Posterior cingulate gyrus (tissue), 11 donors: ENCODE data around the gene ABHD11.

ENCODE experiments used
- DNase-seq, 10 donors: peaks; one replicate each; pipeline versions ENCODE4 v3.0.0 to v3.0.0-alpha.2; 2020 to 2021; ENCODE audit warnings: mixed read lengths in 3 of 10
- intact Hi-C: fragments of 100-400 bp; cut with DNase I; formaldehyde crosslinking; loops from one replicate; pipeline ENCODE4 v1.15.1; 2023

ABHD11 gene

GRCh38 chr7:73703757-73704639, 34.6 kb downstream of the ABHD11 start:
- intact Hi-C loops: no loop called here
- peak in 4 of 10 donors; percentile 50 to 90 (median 64) for DNase-seq

DNA sequence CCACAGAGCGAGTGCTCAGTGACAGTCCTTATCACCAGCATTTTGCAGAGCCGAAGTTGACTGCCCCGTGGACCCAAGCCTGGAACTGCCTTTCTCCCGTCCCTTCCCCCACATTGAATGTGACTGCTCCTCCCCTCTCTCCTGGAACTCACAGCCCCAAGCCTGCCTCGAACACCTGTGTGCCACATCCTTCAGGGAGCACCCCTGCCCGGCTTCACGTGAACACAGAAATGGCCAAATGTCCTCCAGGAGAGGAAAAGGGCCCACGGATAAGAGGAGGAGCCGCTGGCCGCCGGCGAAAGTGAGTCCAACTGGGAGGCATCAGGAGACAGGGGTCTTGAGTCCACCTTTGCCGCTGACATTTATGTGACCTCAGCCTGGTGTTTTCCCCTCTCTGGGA, 35.4 kb downstream of the ABHD11 start:
- intact Hi-C loops: no loop called here
- no peak for DNase-seq

DNA sequence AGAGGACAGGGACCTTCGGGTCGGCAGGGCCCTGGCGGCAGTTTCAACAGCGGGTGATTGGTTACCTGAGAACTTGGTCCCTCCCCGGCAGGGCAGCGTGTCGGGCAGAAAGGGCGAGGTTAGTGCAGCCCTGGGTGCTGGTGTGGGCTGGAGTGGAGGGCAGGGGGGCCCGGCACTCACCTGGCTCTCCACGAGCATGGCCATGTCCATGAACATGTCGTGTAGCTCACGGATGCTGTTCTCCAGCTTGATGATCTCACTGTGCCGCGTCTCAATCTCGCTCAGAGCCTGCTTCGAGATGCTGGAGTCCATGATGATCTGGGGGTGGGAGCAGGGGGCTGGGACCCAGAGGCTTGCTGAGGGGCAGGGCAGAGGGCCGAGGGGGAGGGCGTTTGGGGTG, 35.9 kb downstream of the ABHD11 start:
- intact Hi-C loops: no loop called here
- DNase-seq: no peak

DNA sequence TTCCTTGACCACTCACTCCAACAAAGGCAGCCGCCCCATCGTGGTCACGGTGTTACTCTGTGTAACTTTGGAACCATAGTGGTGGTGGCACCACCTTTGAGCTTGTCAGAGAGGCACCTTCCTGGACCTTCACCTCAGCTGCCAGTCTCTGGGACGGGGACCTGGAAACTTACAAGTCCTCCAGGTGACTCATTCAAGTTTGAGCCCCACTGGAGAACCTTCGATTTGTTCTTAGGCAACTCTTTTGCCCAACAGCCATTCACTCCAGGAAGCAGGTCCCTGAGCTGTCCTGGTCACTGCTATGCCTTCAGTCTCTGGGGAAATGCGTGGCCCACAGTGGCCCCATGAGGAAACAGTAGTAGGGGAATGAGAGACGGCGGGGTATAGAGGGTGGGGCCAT, 36.4 kb downstream of the ABHD11 start:
- no peak for DNase-seq
- intact Hi-C loops: no loop called here

GRCh38 chr7:73701357-73701995, 37.1 kb downstream of the ABHD11 start:
- peak in 7 of 10 donors; percentile 59 to 94 (median 72) for DNase-seq
- intact Hi-C loops: no loop called here

GRCh38 chr7:73700581-73701134, 37.9 kb downstream of the ABHD11 start:
- no peak for DNase-seq
- intact Hi-C loops: no loop called here

DNA sequence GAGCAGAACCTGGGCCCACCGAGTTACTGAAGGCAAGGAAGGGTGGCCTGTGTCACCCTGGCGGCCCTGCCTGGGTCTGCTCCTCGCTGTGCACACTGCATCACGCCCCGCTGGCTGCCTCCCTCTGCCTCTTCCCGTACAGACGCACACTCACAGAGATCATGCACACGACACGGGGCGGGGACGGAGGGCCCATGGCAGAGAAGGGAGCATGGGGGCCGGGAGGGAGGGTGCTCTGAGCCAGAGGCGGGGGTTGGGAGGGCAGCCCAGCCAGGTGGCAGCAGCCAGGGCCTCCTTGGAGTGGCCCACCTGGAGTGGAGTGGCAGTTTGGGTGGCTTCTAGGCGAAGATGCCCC, 38.6 kb downstream of the ABHD11 start:
- intact Hi-C loops: no loop called here
- no peak for DNase-seq

DNA sequence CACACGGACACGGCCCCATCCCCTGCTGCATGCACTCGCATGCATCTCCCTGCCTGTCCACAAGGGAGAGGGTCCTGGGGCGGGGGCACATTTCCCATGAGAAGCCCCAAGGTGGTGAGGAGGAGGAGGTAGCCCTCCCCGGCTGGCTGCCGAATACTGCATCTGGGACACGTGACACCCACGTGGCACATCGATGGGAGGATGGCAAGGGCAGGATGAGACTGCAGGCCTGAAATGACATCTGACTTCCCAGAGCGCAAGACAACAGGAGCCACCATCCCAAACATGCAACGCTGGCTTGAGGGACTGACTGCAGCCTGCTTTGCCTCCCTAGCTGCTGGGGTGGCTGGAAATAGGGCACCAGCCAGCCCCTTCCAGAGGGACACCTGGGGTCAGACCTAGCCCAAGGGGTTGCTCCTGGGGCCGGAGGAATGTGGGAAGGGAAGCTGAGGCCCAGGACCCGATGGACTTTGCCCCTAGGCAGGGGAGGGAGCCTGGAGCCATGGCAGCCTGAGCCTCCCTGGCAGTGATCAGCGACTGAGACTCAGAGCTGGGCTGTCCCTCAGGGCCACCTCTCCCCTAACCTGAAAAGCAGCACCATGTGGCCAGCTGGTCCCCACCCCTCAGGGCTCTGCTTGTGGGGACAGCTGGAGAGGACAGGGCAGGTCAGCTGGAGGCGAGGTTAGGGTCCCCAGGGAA, 39.1 kb downstream of the ABHD11 start:
- intact Hi-C loops: no loop called here
- peak in 2 of 10 donors; percentile 51 to 85 for DNase-seq

GRCh38 chr7:73698410-73698809, 40.2 kb downstream of the ABHD11 start:
- intact Hi-C loops: no loop called here
- no peak for DNase-seq

DNA sequence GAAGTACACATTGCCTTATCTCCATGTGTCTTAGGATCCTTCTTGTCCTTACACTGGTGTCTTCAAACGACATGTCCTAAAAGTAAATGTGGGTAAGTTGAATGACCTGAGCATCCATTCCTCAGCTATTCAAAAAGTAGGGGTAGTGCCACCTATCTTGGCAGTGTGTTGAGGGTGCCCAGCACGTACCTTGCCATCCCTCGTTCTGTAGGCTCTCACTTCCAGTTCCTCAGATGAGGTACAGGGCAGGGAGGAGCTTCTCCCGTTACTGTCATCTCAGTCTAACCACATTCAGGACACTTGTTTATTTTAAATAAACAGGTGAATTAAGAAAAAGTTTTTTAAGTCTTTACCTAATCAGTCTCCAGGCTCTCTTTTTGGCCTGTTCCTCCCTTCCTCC, 42.2 kb downstream of the ABHD11 start:
- no peak for DNase-seq

GRCh38 chr7:73690646-73691045, 48.0 kb downstream of the ABHD11 start:
- intact Hi-C loops: no loop called here
- DNase-seq: no peak

More for the DNA sequence above, 42.2 kb downstream of the ABHD11 start:
- intact Hi-C loops: no loop called here

DNA sequence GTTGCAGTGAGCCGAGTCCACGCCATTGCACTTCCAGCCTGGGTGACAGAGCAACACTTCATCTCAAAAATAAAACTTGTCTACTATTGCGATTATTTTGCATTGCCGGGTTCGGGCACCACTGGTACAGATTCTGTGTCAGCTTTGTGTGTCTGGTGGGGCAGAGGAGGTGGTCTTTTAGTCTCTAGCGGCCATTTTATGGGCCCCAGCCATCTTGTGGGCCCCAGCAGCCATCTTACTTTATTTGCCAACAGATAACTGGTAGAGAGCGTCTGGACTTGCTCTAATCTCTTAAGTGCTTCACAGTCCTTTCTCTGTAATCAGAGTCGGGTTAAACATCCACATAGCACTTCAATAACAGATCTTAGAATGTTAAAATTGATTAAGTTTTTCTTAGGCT, 50.3 kb downstream of the ABHD11 start:
- no peak for DNase-seq
- intact Hi-C loops: no loop called here
